Loucy (cell line): ENCODE measurements around the gene ZSWIM1.

Experiments used
- CTCF ChIP-seq: fragments of 200-600 bp; sonication (generic); conservative IDR thresholded peaks from 2 replicates; pipeline ENCODE4 v1.5.1; 2014; ENCODE audit warnings: mild to moderate bottlenecking, antibody characterized with exemption, low read length
- EZH2phosphoT487 ChIP-seq: fragments of 200-600 bp; IDR thresholded peaks from 2 replicates; pipeline ENCODE4 v1.6.1; 2018; ENCODE audit warnings: antibody characterized with exemption, mild to moderate bottlenecking, moderate library complexity, borderline replicate concordance

- TF ChIP-seq CTCF (no peak), EZH2phosphoT487 (no peak)
These were observed 21.1 kb upstream of the ZSWIM1 start for GRCh38 chr20:45859916-45860315.
